Parathyroid adenoma (tissue), 2 donors: ENCODE measurements around the gene ZNF557.
"Not testable (repeated sequence)": the region's sequence is repeated elsewhere in the genome, so short reads cannot be mapped to it uniquely, and the experiment has no call there.

Source experiments
- H2AFZ ChIP-seq: fragments of 300-600 bp; sonication (generic); one replicate; pipeline ENCODE4 v1.7.0; 2017; ENCODE audit warnings: antibody characterized with exemption, mild to moderate bottlenecking
- H3K27ac ChIP-seq: fragments of 300-600 bp; sonication (generic); one replicate; pipeline ENCODE4 v1.7.0; 2017
- H3K27me3 ChIP-seq: fragments of 300-600 bp; sonication (generic); one replicate; pipeline ENCODE4 v1.7.0; 2017; ENCODE audit warnings: low read length; ENCODE audit not compliant: control insufficient read depth, insufficient read depth
- H3K36me3 ChIP-seq: fragments of 300-600 bp; sonication (generic); one replicate; pipeline ENCODE4 v1.7.0; 2017; ENCODE audit warnings: low read length; ENCODE audit not compliant: control insufficient read depth, insufficient read depth
- H3K4me1 ChIP-seq: fragments of 300-600 bp; sonication (generic); one replicate; pipeline ENCODE4 v1.7.0; 2017; ENCODE audit warnings: control low read depth
- H3K4me2 ChIP-seq: fragments of 300-600 bp; sonication (generic); one replicate; pipeline ENCODE4 v1.7.0; 2017; ENCODE audit warnings: low read length
- H3K4me3 ChIP-seq: fragments of 300-600 bp; sonication (generic); one replicate; pipeline ENCODE4 v1.7.0; 2017; ENCODE audit warnings: low read depth, low read length
- H3K79me2 ChIP-seq: fragments of 300-600 bp; sonication (generic); one replicate; pipeline ENCODE4 v1.7.0; 2017; ENCODE audit warnings: control low read depth
- H3K9ac ChIP-seq: fragments of 300-600 bp; sonication (generic); one replicate; pipeline ENCODE4 v1.7.0; 2017; ENCODE audit warnings: mild to moderate bottlenecking
- H3K9me3 ChIP-seq: fragments of 300-600 bp; sonication (generic); one replicate; pipeline ENCODE4 v1.7.0; 2017; ENCODE audit warnings: low read length; ENCODE audit not compliant: control insufficient read depth
- TF ChIP-seq, protein P1 (sequence below): fragments of 300-600 bp; sonication (generic); IDR thresholded peaks from one replicate; pipeline ENCODE4 v1.7.0; 2017; ENCODE audit warnings: antibody characterized with exemption, mild to moderate bottlenecking
- donor health status: primary hyperparathyroidism.

Gene ZNF557

DNA sequence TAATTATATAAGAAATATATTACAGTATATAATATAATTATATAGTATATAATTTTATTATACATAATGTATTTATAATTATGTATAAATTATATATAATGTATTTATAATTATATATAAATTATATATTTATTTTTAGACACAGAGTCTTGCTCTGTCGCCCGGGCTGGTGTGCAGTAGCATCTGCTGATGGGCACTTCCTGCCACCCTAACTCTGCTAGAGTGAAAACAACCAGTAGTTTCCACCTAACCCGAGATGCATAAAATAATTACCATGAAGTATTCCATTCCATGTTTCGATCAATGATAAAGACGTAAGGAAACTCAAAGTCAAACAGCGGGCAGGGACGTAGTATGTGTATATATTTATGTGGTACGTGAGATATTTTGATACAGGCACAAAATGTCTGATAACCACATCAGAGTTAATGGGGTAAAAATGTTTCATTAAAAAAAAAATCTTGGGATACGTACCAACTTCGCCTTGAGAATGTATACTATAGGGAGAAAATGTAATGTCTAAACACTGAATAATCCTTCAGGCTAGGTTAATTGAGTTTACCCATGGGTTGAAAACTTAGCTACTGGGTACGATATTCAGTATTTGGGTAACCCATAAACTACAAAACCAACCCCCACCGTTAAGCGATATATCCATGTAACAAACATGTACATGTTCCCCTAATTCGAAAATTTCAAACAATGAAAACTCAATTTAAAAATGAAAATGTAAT is 14.7 kb upstream of the ZNF557 start:
- H3K79me2 ChIP-seq, H3K9ac ChIP-seq, H3K9me3 ChIP-seq: not testable (repeated sequence)

DNA sequence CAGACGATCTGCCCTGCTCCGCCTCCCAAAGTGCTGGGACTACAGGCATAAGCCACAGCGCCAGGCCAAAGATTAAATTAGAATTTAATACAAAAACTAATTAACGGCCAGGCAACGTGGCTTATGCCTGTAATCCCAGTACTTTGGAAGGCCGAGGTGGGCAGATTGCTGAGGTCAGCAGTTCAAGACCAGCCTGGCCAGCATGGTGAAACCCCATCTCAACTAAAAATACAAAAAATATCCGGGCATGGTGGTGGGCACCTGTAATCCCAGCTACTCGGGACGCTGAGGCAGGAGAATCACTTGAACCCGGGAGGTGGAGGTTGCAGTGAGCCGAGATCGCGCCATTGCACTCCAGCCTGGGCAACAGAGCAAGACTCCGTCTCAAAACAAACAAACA is 13.8 kb upstream of the ZNF557 start:
- not testable (repeated sequence) for H2AFZ ChIP-seq, H3K4me1 ChIP-seq, H3K27me3 ChIP-seq, H3K4me3 ChIP-seq, H3K4me2 ChIP-seq, H3K27ac ChIP-seq, H3K79me2 ChIP-seq, H3K9ac ChIP-seq, H3K36me3 ChIP-seq, H3K9me3 ChIP-seq

More for the DNA sequence above, 14.7 kb upstream of the ZNF557 start:
- H3K4me1 ChIP-seq, H3K36me3 ChIP-seq, H3K27ac ChIP-seq, H3K27me3 ChIP-seq, H3K4me2 ChIP-seq, H2AFZ ChIP-seq, H3K4me3 ChIP-seq: not testable (repeated sequence)

- not testable (repeated sequence) for H2AFZ ChIP-seq, H3K4me2 ChIP-seq, H3K9ac ChIP-seq, H3K4me1 ChIP-seq, H3K36me3 ChIP-seq, H3K27ac ChIP-seq, H3K27me3 ChIP-seq, H3K79me2 ChIP-seq, H3K9me3 ChIP-seq, H3K4me3 ChIP-seq
Observed at GRCh38 chr19:7056371-7056770, 13.1 kb upstream of the ZNF557 start.

DNA sequence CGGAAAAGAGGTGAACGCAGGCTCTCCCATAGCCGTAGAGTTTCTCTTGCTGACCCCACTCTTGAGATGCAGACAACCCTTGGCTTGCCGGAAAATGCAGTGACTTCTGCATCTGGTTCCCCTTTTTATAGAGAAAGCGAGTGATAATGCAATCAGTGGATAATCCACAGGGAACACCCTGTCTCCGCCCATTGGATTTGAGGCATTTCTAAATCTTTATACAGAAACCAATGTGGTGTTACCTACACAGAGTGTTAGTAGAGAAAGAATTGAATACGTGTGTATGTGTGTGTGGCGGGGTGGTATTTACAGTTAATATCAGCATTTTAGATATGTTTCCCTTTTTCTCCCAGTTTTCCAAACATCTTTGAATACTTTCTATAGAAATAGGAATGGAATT is 10.9 kb upstream of the ZNF557 start, which contains the start of gene MBD3L3:
Gene MBD3L3, minus strand, starts transcription at position 101 of the 400 bp plus-strand sequence. Its CDS starts 71 bp downstream, at position 30.
- H3K9me3 ChIP-seq, H3K79me2 ChIP-seq, H3K4me2 ChIP-seq, H3K9ac ChIP-seq, H3K27me3 ChIP-seq, H2AFZ ChIP-seq, H3K4me1 ChIP-seq, H3K4me3 ChIP-seq, H3K27ac ChIP-seq, H3K36me3 ChIP-seq: not testable (repeated sequence)

- H3K9ac ChIP-seq, H3K79me2 ChIP-seq, H2AFZ ChIP-seq, H3K9me3 ChIP-seq, H3K27ac ChIP-seq, H3K4me1 ChIP-seq, H3K4me2 ChIP-seq, H3K36me3 ChIP-seq, H3K27me3 ChIP-seq, H3K4me3 ChIP-seq: not testable (repeated sequence)
Observed at GRCh38 chr19:7059977-7060376, 9.5 kb upstream of the ZNF557 start.

DNA sequence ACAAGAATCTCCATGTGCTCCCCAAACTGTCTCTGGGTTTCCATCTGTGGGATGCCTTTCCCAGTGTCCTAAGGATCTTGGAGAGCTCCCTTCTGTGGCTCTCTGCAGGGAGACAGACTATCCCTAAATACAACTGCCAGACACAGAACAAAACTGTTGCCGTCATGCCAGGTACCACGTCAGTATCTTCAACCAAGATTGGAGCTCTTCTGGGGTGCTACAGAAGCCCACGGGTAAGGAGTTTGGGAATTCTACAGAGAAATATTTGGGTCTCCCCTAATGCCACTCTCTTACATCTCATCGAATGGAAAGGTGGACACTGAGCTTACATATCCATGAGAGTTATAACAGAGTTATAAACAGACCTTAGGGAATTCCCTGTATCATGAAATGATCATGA is 6.2 kb upstream of the ZNF557 start:
- H3K4me3 ChIP-seq: no peak overlapping the region
- no peaks in the 10 kb centered on the region for H3K9me3 ChIP-seq
- H3K79me2 ChIP-seq: no peaks in the 10 kb centered on the region
- H3K4me1 ChIP-seq: no peaks in the 10 kb centered on the region
- H3K27ac ChIP-seq: no peak overlapping the region
- peak overlapping the region; percentile 39 for H2AFZ ChIP-seq
- no peak overlapping the region for H3K4me2 ChIP-seq
- H3K36me3 ChIP-seq: no peaks in the 10 kb centered on the region
- no peaks in the 10 kb centered on the region for H3K27me3 ChIP-seq
- TF ChIP-seq, protein P1, sequence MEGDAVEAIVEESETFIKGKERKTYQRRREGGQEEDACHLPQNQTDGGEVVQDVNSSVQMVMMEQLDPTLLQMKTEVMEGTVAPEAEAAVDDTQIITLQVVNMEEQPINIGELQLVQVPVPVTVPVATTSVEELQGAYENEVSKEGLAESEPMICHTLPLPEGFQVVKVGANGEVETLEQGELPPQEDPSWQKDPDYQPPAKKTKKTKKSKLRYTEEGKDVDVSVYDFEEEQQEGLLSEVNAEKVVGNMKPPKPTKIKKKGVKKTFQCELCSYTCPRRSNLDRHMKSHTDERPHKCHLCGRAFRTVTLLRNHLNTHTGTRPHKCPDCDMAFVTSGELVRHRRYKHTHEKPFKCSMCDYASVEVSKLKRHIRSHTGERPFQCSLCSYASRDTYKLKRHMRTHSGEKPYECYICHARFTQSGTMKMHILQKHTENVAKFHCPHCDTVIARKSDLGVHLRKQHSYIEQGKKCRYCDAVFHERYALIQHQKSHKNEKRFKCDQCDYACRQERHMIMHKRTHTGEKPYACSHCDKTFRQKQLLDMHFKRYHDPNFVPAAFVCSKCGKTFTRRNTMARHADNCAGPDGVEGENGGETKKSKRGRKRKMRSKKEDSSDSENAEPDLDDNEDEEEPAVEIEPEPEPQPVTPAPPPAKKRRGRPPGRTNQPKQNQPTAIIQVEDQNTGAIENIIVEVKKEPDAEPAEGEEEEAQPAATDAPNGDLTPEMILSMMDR: no peak
- H3K9ac ChIP-seq: no peak overlapping the region

GRCh38 chr19:7063764-7064418 is 5.6 kb upstream of the ZNF557 start:
- H3K4me3 ChIP-seq: no peak overlapping the region
- no peak overlapping the region for H3K27ac ChIP-seq
- no peaks in the 10 kb centered on the region for H3K27me3 ChIP-seq
- no peaks in the 10 kb centered on the region for H3K79me2 ChIP-seq
- no peak overlapping the region for H3K4me2 ChIP-seq
- TF ChIP-seq, protein P1: no peak
- no peak overlapping the region for H2AFZ ChIP-seq
- no peaks in the 10 kb centered on the region for H3K36me3 ChIP-seq
- H3K9me3 ChIP-seq: no peaks in the 10 kb centered on the region
- no peak overlapping the region for H3K9ac ChIP-seq
- no peaks in the 10 kb centered on the region for H3K4me1 ChIP-seq

DNA sequence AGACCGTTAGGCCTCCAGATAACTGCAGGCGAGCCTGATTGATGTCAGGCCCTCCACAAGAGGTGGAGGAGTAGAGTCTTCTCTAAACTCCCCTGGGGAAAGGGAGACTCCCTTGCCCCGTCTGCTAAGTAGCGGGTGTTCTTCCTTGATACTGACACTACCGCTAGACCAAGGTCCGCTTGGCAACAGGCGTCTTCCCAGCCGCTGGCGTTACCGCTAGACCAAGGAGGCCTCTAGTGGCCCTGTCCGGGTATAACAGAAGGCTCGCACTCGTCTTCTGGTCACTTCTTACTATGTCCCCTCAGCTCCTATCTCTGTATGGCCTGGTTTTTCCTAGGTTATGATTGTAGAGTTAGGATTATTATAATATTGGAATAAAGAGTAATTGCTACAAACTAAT is 2.4 kb upstream of the ZNF557 start:
- H3K27ac ChIP-seq, H3K36me3 ChIP-seq, H3K4me2 ChIP-seq, H3K9me3 ChIP-seq, H3K79me2 ChIP-seq, H3K27me3 ChIP-seq, H2AFZ ChIP-seq, H3K4me3 ChIP-seq, H3K9ac ChIP-seq, H3K4me1 ChIP-seq: not testable (repeated sequence)
